HG03520 (cell line): ENCODE results near the gene SNX8.

Source experiments
- ATAC-seq: cut with Tn5 transposase; IDR thresholded peaks from one replicate; pipeline ENCODE4 v1.9.1; 2021; ENCODE audit warnings: mild to moderate bottlenecking, moderate library complexity; ENCODE audit not compliant: unreplicated experiment

The SNX8 gene

DNA sequence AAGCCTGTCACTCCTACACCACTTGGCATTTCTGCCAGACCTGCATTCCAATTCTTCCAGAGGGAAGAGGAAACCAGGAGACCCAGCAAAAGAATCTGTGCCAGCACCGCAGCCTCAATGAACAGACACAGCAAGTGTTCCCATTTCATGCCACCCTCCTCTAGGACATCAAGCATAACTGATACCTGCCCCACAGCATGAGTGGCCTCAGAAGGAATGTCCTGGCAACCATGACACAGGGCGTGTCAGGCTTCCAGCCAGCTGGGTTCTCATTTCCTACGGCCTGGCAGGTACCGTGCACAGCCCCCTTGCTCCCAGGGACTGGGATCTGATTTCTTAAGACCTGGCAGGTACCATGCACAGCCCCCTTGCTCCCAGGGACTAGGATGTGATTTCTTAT, 89.3 kb downstream of the SNX8 start:
- ATAC-seq = no peak

DNA sequence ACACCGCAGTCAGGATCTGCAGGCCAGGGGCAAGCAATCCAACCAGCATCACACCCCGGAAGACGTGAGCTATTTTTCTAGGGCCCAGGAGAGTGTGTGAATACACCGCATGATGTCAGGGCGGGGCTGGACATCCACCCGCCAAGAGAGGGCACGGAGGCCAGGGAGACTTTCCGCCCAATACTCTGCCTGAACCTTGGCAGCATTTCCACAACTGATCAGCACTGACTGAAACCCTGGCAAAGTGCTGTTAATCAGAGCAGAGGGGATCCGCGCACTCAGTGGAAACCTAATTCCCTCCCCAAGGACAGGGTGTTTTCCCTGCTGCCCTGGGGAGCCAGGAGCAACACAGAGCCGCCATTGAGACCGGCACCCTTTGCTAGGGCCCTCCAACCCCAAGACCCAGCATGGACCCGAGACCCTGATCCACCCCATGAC, 89.7 kb downstream of the SNX8 start:
- ATAC-seq = no peak

DNA sequence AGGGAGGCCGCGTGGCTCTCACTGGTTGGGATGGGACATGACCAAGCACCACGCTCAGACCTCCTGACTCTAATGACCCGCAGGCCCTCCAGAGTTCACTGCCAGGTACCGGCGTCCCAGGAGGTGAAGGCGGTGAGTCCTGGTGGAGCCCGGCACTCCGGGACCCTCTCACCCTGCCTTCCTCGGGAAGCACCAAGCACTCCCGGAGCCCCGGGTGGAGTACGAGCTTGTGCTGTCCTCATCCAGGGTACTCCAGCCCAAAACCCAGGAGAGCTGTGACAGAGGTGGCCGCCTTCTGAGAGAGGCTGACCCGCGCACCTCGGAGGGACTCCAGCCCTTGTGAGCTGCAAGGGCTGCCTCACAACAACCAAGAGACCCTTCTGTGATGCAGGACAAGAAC, 90.9 kb downstream of the SNX8 start:
- no peak for ATAC-seq

DNA sequence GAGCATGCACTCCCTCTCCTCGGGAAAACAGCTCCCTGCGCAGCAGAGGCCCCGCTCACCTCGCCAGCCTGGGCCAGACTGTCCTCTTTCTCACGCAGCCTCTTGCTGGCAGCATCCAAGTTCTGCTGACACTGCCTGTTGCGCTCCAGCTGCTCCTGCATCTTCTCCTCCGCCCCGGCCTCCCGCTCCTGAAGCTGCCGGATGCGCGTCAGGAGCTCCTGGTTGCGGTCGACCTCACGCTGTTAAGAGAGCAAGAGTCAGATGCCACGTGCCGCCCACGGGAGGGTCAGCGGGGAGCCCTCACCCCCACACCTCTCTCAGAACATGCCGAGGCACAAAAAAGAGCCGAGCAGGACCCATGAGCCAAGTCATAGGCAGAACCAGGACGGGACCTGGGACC, 91.7 kb downstream of the SNX8 start:
- no peak for ATAC-seq

DNA sequence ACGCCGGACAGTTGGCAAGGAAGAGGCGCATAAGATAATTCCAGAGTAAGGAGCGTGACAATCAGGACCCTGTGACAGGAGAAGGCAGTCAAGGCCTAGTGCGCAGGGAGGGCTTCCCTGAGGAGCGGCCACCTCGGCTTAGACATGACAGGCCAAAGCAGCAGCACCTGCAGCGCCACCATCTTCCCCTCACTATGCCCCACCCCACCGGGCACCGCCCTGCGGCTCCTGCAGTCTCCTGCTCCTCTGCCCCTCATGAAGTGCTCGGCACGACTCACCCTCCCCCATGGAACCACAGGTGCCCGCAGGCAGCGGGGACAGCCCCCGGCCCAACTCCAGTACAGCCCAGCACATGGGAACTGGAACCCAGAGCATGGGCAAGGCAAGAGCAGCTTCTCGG, 93.3 kb downstream of the SNX8 start:
- no peak for ATAC-seq

DNA sequence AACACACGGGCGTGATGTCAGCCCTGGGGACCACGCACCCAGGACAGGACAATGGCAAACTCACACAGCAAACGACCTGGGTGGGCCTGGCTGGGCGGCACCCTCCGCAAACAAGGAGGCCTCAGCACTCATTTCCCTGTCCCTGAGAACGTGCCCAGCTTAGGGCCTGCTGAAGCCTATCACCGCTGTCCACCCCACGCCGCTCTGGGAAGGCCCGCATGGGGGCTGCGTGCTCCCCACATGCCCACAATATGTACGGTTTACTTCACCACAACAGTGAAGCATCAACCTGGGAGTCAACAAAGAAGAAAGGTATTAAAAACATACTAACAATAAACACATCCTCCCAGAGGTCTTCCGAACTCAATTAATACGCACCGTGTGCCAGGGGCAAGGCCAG, 93.7 kb downstream of the SNX8 start:
- ATAC-seq = no peak

DNA sequence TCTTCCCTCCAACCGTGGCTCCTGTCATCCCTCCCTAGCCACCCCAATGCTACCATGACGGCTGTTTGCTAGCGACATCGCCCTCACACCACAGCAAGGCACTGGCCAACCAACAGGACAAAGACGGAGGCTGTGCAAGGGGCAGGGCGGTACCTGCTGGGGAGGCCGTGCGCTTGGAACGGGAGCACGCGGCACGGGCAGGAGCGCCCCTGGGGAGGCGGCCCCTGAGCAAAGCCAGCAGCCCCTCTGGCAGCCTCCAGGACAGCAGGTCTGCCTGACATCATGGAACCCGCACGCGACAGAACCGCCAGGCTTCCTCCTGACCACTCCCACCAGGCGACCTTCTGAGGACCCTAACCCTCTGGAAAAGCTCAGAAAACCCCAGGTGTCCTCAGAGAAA, 94.2 kb downstream of the SNX8 start:
- no peak for ATAC-seq

DNA sequence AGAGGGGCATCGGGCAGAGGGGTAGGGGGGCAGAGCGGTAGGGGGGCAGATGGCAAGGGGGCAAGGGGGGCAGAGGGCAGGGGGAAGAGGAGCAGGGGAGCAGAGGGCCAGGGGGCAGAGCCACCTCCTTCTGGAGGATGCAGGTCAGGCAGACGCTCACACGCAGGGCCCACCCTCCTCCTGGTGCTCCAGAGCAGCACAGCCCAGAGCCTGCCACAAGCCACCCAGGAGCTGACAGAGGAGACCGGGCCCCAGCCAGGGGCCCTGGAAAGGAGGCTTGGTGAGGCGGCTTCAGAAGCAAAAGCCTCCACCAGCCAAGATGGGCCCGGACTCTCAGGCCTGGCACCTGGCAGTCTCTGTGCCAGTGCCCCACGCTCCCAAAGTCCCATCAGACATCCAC, 94.6 kb downstream of the SNX8 start:
- ATAC-seq = no peak

DNA sequence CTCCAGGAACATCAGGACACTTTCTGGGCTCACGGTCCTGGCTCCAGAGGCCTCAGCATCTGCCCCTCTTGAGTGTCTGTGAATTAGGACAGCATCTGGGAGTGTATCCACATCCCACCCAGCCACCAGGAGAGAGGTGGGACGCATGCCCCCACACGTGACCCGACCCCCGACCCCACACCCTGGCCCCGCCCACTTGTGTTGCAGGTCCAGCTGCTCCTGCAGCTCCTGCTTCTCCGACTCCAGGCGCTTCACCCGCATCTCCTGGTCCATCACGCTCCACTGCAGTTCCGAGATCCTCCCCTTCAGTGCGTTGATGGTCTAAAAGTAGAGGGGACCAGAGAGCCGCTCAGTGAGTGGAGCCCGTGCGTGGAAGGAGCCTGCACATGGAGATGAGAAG, 95.1 kb downstream of the SNX8 start:
- ATAC-seq = no peak

DNA sequence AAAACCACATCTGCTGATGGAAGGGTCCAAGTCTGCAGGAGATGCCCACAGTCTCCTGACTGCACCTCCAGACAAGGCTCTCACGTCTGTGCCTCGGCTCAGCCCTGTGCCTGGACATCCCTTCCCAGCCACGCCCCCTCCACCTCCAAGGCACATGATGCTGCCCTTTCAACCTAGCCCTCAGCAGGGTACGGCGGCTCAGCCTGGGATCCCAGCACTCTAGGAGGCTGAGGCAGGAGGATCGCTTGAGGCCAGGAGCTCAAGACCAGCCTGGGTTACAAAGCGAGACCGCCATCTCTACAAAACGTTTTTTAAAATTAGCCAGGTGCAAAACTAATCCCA, 95.8 kb downstream of the SNX8 start:
- ATAC-seq = no peak

DNA sequence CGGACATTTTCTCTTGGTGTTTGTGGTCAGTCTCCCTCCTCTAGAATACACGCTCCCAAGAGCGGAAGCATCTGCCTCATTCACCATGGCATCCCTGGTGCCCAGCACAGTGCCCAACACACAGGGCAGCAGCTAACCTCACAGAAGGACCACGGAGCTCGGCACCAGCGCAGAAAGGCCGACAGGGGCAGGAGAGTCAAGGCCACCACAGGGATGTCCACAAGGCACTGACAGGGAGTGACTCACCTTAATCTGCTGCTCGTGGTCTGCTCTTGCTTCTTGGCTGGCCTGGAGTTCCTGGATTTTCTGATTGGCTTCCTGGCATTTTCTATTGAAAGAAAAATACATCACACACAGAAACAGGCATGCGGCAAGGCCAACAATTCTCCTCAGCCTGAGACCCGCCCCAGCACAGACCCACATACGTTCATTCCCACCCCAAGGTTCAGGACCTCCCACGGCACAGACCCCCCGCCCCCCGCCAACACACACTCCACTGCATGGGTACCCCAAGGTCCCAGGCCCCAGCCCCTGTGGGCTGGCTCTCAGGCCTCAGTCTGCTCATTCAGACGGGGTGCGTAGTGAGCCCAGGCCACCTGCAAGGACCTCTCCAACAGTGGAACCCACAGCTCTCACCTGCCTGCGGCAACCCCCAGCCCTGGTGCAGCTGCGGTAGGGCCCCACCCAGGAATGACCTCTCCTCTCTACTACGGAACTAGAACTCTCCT, 96.4 kb downstream of the SNX8 start:
- ATAC-seq = no peak

DNA sequence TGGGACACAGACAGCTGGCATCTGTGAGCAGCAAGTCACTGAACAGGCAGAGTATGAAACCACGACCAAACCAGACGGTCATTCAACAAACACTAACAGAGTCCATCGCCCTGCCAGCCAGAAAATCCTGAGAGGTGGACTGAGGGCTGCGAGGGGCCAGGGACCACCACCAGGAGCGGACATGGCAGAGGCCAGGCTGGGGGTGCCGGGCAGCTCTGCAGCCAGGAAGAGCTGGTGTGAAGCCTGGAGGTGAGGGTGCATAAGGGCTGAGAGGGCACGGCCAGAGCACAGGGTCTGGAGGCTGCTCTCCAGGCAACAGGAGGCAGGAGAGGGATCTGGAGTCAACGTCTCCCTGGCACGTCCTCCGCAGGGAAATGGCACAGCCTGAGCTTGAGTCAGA, 97.0 kb downstream of the SNX8 start:
- no peak for ATAC-seq

DNA sequence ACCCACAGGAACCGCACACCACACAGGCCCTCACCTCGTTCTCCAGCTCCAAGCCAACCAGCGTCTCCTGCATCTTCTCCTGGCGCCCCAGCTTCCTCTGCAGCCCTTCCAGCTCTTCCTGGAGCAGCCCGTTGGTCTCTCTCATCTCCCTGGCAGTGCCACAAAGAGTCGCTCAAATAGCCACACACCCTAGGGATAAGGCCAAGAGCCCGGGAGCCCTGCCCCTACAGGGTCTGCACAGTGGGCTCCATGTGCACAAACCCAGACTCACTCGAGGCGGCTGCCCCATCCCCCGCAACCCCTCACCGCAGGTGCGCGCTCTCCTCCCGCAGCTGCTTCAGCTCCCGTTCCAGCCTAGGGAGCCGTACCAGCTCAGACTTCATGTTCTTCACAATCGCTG, 98.4 kb downstream of the SNX8 start:
- no peak for ATAC-seq

DNA sequence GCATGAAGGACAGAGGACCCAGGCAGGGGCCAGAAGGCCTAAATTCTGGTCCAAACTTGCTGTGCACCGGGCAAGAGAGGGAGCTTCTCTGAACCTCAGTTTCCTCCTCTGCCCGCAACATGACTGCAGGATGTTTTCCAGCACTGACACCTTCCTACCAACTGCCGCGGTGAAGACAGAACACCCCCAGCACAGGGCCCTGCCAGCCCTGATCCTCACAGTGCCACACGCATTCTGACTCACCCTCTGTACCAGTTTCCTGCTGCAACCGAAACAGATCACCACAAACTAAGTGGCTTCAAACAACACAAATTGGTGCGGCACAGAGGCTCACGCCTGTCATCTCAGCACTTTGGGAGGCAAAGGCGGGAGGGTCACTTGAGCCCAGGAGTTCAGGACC, 99.6 kb downstream of the SNX8 start:
- ATAC-seq = no peak

DNA sequence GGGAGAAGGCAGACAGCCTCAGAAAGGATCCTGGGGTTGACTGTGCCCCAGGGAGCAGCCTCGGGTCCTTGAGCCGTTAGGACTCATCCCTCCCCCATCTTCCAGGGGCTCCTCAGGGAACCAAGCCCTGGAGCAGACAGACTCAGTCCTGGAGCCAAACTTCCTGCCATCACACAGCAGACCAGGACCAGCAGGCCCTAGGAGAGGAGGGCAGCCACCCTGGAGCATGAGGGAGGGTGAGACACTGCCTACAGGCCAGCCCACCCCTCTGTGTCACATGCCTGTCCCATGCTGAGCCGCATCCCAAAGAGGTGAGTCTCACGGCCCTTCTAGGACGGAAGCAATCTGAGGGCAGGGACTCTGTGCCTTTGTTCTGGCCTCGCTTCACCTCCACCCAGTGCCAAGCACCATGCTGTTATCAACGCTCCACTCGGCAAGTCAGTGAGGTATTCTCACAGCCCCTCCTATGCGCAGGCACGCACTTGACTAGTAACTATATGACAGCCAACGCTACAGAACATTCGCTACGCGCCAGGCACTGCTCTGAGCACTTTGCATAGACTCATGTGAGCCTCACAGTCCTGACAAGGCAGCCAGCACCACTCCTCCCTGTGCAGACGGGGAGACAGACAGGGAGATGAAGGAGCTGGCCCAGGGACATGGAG, 100.6 kb downstream of the SNX8 start:
- ATAC-seq = no peak

DNA sequence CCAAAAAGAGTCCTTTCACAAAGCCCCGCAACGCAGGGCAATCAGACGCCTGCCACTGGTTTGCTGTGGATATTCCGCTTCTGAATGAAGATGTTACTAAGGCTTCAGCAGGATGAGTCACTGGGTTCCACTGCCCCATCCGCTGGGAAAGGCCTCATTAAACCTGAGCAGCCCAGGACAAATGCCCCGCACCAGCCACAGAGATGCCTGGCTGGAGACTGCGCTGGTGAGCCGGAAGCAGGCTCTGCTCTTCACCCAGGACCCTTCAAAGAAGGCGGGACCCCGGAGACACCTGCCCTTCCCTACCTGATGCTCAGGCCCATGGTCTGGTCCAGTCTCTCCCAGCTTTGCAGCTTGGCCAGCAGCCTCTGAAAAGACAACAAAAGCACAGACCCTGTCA, 101.3 kb downstream of the SNX8 start:
- no peak for ATAC-seq

DNA sequence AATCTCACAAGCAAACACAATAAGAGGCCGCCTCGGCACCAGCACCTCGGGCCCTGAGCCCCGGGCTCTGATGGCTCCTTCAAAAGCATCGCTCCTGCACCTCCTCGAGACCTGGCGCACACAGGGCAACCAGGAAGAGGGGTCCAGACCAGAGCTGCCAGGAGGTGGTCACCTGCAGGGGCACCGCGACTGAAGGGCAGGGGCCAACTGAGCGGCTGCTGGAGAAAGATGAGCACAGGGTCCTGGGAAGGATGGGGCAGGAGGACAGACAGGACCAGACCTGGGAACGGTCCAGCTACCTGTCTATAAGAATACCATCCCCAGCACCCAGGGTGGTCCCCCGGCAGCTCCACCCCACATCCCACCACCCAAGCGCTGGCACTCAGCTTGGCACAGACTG, 102.3 kb downstream of the SNX8 start:
- no peak for ATAC-seq

DNA sequence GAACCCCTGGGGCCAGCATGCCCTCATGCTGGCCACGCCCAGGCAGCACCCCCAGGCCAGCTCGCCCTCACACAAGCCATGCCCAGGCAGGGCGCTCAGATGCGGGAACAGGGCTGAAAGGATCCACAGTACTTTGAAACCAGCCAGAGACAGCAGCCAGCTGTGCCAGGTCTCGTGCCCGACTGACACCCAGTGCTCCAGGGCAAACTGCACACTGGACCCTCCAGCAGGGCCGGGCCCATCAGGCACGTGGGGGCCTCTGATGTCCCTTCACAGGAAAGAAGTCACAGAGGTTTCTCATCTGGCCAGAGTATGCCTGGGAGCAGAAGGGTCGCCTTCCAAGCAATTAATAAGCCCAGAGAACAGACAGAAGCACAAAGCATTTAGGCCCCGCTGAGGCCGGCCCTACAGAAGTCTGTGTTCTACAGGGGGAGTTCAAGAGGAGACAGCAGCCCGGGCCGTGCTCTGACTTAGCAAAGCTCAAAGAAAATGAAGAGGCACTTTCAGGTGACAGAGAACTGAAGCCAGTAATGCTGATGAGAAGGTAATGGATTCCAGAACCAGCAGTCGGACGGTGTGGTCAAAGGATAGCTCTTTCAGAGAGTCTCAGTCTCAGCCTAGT, 102.9 kb downstream of the SNX8 start:
- no peak for ATAC-seq

DNA sequence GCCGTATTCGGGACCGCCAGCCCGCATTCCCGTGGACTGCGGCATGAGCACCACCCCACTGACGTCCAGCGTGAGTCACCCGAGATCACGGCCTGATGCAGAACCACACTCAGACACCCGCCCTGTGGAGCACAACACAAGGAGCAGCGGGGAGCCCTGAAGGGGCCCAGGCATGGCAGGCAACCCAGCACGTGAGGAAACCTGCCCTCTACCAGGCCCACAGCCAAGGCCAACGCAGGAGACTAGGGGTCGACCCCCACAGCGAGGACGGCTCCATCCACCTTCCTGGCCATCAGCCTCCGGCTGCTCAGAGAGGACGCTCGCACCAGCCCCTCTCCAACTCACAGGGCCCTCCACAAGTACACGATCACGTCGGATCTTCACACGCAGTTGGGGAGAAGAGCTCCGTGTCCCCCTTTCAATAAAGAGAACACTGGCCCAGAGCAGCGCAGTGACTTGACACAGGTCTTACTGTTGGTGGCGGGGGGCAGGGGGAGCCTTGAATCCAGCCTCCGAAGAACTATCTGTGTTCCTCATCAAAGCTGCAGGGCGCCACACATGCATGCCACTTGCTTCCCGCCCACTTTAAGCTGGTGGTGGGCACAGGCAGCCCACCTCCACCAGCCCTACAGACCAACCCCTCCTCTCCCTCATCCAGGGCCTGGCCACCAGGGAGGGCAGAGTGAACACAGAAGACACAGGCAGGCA, 103.5 kb downstream of the SNX8 start:
- ATAC-seq = no peak

DNA sequence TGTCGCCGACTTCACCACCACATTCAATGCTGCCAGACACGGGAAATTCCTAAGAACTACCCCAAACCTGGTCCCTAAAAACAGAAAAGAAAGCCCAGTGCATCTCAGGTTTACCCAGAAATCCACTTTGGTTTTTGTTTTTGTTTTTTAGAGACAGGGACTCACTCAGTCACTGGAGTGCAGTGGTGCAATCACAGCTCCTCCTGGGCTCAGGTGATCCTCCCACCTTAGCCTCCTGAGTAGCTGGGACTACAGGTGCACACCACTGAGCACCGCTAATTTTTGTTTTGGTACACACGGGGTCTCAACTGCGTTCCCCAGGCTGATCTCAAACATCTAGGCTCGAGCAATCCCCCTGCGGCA, 104.3 kb downstream of the SNX8 start:
- no peak for ATAC-seq

DNA sequence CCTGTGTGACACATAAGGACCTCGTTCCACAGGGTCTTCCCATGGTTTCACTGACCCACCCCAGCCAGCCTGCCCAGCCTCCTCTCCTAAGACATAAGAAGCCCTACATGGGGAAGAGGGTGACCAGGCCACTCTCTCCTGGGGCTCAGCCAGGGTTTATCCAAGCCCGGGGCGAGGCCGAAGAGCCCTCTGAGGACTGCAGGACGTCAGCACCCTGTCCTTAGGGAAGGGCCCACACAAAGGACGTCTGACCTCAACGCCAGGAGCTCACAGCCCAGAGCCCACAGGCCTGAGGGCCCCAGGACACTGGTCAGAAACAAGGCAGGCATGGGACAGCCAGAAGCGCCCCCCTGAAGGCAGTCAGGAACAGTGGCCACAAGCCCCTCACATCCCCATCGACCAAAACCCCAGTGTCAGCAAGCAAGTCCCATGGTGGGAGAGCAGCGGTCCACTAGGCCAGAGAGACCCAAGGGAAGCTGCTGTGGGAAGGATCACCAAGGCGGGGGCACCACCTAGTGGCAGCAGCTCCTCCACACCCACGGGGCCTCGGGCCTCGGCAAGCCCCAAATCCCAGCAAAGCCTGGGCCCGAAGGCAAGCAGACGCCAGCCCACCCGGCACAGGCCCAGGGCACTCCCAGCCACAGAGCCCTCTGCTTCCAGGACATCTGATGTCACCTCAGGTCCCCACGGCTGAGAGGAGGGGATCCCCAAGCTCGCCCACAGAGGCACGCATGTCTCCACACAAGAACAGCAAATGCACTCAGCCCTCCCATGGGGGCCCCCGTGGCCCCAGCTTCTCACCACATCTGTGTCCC, 104.9 kb downstream of the SNX8 start:
- ATAC-seq = peak; percentile 51
